ENCODE measurements around the gene COL9A2.
A peak's percentile ranks its signal among the peaks of the same experiment; 100 is the strongest.

The COL9A2 gene

DNA sequence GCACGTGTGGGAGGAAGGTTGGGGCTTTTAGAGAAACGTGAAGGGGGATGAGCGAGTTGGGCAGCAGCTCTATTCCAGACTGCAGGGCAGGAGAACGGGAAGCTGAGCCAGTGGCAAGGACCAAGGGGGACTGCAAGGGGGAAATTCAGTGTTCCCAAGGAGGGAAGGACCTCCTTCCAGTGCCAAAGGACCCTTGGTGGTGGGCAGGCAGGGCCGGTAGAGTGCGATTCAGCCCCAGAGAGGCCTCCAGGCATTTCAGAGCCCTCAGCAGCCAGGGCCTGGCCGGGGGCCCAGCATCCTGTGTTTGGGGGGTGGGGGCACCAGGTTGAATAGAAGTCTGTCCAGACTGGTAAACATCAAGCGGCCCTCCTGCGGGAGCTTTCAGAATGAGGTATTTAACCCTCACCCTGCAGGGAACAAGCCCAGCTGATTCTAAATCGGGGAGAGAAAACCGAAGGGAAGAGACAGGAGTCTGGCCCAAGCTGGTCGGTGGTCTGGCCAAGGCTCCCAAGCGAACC is 2.3 kb downstream of the COL9A2 start:
- peak; percentile 12 for ATAC-seq
- TF ChIP-seq ZC3H10 (CRISPR knock-in tag; IDR thresholded peaks at IDR 0.05): no peak
- TF ChIP-seq BACH2 (CRISPR knock-in tag; IDR thresholded peaks at IDR 0.05; ENCODE audit: borderline replicate concordance): no peak
- TF ChIP-seq ISL1 (CRISPR knock-in tag; IDR thresholded peaks at IDR 0.05): no peak
- TF ChIP-seq TOX (CRISPR knock-in tag; IDR thresholded peaks at IDR 0.05; ENCODE audit: borderline replicate concordance): no peak
- TF ChIP-seq, protein P1, sequence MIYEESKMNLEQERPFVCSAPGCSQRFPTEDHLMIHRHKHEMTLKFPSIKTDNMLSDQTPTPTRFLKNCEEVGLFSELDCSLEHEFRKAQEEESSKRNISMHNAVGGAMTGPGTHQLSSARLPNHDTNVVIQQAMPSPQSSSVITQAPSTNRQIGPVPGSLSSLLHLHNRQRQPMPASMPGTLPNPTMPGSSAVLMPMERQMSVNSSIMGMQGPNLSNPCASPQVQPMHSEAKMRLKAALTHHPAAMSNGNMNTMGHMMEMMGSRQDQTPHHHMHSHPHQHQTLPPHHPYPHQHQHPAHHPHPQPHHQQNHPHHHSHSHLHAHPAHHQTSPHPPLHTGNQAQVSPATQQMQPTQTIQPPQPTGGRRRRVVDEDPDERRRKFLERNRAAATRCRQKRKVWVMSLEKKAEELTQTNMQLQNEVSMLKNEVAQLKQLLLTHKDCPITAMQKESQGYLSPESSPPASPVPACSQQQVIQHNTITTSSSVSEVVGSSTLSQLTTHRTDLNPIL (CRISPR knock-in tag; IDR thresholded peaks at IDR 0.05; ENCODE audit: low read depth): no peak
- TF ChIP-seq, protein P2, sequence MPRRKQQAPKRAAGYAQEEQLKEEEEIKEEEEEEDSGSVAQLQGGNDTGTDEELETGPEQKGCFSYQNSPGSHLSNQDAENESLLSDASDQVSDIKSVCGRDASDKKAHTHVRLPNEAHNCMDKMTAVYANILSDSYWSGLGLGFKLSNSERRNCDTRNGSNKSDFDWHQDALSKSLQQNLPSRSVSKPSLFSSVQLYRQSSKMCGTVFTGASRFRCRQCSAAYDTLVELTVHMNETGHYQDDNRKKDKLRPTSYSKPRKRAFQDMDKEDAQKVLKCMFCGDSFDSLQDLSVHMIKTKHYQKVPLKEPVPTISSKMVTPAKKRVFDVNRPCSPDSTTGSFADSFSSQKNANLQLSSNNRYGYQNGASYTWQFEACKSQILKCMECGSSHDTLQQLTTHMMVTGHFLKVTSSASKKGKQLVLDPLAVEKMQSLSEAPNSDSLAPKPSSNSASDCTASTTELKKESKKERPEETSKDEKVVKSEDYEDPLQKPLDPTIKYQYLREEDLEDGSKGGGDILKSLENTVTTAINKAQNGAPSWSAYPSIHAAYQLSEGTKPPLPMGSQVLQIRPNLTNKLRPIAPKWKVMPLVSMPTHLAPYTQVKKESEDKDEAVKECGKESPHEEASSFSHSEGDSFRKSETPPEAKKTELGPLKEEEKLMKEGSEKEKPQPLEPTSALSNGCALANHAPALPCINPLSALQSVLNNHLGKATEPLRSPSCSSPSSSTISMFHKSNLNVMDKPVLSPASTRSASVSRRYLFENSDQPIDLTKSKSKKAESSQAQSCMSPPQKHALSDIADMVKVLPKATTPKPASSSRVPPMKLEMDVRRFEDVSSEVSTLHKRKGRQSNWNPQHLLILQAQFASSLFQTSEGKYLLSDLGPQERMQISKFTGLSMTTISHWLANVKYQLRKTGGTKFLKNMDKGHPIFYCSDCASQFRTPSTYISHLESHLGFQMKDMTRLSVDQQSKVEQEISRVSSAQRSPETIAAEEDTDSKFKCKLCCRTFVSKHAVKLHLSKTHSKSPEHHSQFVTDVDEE (CRISPR knock-in tag; IDR thresholded peaks at IDR 0.05): no peak
- TF ChIP-seq ARNTL (CRISPR knock-in tag; IDR thresholded peaks at IDR 0.05; ENCODE audit: borderline replicate concordance, low read depth): no peak
- TF ChIP-seq OSR1 (CRISPR knock-in tag; IDR thresholded peaks at IDR 0.05): no peak
- TF ChIP-seq ZNF565 (CRISPR knock-in tag; conservative IDR thresholded peaks at IDR 0.05; ENCODE audit: low read depth): no peak
- no peak for TF ChIP-seq SNAI2 (CRISPR knock-in tag; IDR thresholded peaks at IDR 0.05)
- TF ChIP-seq PPARA (CRISPR knock-in tag; IDR thresholded peaks at IDR 0.05; ENCODE audit: borderline replicate concordance): no peak

- no peak for TF ChIP-seq ISL1 (CRISPR knock-in tag; IDR thresholded peaks at IDR 0.05)
- TF ChIP-seq SNAI2 (CRISPR knock-in tag; IDR thresholded peaks at IDR 0.05): no peak
- no peak for TF ChIP-seq TOX (CRISPR knock-in tag; IDR thresholded peaks at IDR 0.05; ENCODE audit: borderline replicate concordance)
- TF ChIP-seq ZNF8 (CRISPR knock-in tag; IDR thresholded peaks at IDR 0.05): no peak
- TF ChIP-seq CSRNP3 (CRISPR knock-in tag; IDR thresholded peaks at IDR 0.05): no peak
- TF ChIP-seq GLIS3 (CRISPR knock-in tag; IDR thresholded peaks at IDR 0.05): no peak
- TF ChIP-seq RARB (CRISPR knock-in tag; IDR thresholded peaks at IDR 0.05): no peak
- TF ChIP-seq ZFP30 (CRISPR knock-in tag; IDR thresholded peaks at IDR 0.05): no peak
- no peak for TF ChIP-seq ZFP3 (CRISPR knock-in tag; IDR thresholded peaks at IDR 0.05)
- no peak for TF ChIP-seq CSDC2 (CRISPR knock-in tag; IDR thresholded peaks at IDR 0.05)
- no peak for TF ChIP-seq POU6F1 (CRISPR knock-in tag; IDR thresholded peaks at IDR 0.05; ENCODE audit: borderline replicate concordance, low read depth)
- TF ChIP-seq TCF4 (CRISPR knock-in tag; IDR thresholded peaks at IDR 0.05; ENCODE audit: borderline replicate concordance): no peak
- TF ChIP-seq PPARA (CRISPR knock-in tag; IDR thresholded peaks at IDR 0.05; ENCODE audit: borderline replicate concordance): no peak
- TF ChIP-seq, protein P1 (CRISPR knock-in tag; IDR thresholded peaks at IDR 0.05; ENCODE audit: low read depth): no peak
- TF ChIP-seq BACH2 (CRISPR knock-in tag; IDR thresholded peaks at IDR 0.05; ENCODE audit: borderline replicate concordance): no peak
- TF ChIP-seq, protein P2 (CRISPR knock-in tag; IDR thresholded peaks at IDR 0.05): no peak
- no peak for TF ChIP-seq ZNF565 (CRISPR knock-in tag; conservative IDR thresholded peaks at IDR 0.05; ENCODE audit: low read depth)
- TF ChIP-seq ZC3H10 (CRISPR knock-in tag; IDR thresholded peaks at IDR 0.05): no peak
- TF ChIP-seq ESRRG (CRISPR knock-in tag; IDR thresholded peaks at IDR 0.05): no peak
- TF ChIP-seq PATZ1 (CRISPR knock-in tag; IDR thresholded peaks at IDR 0.05; ENCODE audit: borderline replicate concordance): no peak
- ATAC-seq: no peak
Observed at GRCh38 chr1:40313958-40314720, 2.9 kb downstream of the COL9A2 start.

Measured in SK-N-SH treated with all-trans-retinoic acid at 6 μM for 48 hours (cell line).